GM21390 (cell line): Measurements from ENCODE around the gene UBFD1.
"Not testable (repeated sequence)": the region's sequence is repeated elsewhere in the genome, so short reads cannot be mapped to it uniquely, and the experiment has no call there.

Experiments
- ATAC-seq: cut with Tn5 transposase; IDR thresholded peaks from one replicate; pipeline ENCODE4 v1.9.1; 2021; ENCODE audit not compliant: unreplicated experiment

The UBFD1 gene

GRCh38 chr16:23524886-23525285, 32.6 kb upstream of the UBFD1 start:
- ATAC-seq: no peak

- ATAC-seq: no peak
Observed at GRCh38 chr16:23527961-23528643, 29.4 kb upstream of the UBFD1 start.

DNA sequence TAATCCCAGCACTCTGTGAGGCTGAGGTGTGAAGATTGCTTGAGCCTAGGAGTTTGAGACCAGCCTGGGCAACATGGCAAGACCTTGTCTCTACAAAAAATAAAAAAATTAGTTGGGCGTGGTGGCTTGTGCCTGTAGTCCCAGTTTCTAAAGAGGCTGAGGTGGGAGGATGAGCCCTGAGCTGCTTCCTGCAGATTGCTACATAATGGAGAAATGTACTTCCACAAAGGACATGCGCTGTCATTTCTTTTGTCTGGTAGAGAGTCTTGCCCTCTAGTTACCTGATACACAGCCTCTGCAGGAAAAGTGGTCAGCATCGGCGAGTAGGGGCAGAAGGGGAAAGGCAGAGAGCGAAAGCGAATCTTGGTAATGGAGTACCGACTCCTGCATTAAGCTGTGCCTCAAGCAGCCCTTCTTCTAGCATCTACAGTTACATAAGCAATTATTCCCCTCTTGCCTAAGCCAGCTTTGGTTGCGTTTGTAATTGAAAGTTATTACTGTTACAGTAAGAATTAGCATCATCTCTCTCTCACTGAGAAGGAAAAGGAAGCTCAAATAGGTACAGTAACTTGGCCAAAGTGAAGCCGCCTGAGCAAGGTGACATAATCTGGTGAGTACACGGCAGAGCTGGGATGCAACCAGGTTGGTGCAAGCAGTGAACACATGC, 28.8 kb upstream of the UBFD1 start:
- no peak for ATAC-seq

GRCh38 chr16:23530062-23530461, 27.5 kb upstream of the UBFD1 start:
- ATAC-seq: no peak

- no peak for ATAC-seq
Observed at GRCh38 chr16:23532448-23532847, 25.1 kb upstream of the UBFD1 start.

DNA sequence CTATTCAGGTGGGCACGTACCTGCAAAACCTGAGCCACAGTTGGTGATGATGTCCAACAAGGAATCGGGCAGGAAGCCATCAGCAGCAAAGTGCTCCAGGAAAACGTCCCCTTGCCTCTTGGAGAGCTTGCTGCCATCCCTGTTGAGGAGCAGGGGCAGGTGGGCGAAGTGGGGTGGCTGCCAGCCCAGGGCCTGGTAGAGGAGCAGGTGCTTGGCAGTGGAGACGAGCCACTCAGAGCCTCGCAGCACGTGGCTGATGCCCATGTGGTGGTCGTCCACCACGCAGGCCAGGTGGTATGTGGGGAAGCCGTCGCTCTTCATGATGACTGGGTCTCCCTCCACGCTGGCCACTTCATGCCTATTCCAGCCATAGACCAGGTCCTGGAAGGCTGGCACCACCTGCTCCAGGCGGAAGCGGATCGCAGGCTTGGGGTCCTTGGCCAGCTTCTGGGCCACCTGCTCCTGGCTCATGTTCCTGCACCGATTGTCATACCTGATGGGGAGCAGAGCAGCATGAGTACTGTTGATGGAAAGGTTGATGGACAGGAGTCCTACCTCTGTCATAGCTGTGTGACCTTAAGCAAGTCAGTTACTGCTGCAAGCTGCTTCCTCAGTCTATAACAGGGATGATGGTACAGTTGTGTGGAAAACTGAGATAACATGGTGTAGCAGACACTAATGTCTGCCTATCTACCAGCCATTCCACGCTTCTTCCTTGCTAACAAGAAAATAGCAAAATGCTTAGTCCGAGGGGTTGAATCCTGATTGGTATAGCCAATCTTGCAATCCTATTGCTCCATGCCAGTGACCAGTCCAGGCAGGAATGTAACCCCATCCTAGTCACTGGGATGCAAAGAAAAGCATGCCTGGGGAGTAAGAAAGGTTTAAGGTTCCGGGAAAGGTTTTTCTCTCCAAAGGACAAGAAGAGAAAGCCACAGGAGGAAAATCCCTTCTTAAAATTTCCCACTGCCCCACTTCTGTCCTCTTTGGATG, 22.4 kb upstream of the UBFD1 start:
- ATAC-seq: no peak

DNA sequence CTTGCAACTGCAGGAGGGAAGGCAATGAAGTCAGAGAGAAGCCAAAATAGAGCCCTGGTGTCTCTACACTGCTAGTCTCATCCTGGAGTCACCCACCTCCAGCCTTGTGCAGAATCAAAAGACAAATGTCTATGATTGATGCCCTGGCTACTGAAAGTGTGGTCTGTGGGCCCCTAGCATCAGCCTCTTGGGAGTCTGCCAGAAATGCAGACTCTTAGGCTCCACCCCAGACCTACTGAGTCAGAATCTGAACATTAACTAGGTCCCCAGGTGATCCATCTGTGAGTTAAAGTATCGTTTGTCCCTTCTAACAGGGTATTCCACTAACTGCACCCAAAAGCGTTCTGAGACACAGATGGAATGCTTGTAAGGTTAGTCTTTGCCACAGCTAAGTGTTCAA, 21.6 kb upstream of the UBFD1 start:
- no peak for ATAC-seq

DNA sequence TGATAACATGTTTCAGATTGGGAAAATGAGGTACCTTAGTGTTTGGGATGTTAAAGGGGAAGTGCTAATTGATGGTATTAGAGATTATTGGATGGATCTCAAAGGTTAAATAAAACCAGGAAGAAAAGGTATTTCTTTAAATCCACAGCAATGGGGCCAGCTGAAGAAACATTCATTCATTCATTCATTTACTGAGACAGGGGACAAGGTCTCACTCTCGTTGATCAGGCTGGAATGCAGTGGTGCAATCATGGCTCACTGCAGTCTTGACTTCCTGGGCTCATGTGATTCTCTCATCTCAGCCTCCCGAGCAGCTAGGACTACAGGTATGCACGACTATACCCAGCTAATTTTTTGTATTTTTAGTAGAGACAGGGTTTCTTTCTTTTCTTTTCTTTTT, 20.1 kb upstream of the UBFD1 start:
- ATAC-seq: no peak

DNA sequence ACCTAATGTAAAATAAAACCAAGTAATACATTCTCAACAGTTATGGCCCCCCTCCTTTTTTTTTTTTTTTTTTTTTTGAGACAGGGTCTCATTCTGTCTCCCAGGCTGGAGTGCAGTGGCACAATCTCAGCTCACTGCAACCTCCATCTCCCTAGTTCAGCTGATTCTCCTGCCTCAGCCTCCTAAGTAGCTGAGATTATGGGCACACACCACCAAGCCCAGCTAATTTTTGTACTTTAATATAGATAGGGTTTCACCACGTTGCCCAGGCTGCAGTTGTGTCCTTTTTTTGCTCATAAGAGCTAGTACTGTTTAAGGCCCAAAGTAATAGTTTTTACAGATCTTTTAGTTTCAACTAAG, 18.6 kb upstream of the UBFD1 start:
- ATAC-seq: no peak

DNA sequence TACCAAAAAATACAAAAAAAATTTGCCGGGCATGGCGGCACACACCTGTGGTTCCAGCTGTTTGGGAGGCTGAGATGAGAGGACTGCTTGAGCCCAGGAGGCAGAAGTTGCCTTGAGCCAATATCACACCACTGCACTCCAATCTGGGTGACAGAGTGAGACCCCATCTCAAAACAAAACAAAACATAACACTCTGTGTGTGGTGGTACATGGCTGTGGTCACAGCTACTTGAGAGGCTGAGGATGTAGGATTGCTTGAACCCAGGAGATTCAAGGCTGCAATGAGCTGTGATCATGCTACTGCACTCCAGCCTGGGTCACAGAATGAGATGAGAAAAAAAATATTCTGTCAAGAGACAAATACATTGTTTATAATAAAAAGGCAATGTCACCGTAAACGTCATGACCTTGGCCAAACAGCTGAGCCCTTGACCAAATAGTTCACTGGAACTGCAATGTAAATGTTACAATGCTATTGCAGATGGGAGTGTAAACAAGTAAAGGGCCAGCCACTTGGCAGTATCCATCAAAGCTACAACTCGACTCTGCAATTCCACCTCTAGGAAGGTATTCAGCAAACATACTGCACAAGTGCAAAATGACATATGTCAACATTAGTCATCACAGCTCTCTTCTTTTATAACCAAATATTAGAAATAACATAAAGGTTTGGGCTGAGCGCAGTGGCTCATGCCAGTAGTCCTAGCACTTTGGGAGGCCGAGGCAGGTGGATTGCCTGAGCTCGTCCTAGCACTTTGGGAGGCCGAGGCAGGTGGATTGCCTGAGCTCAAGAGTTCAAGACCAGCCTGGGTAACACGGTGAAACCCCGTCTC, 17.3 kb upstream of the UBFD1 start:
- no peak for ATAC-seq

- ATAC-seq: not testable (repeated sequence)
Observed at GRCh38 chr16:23540817-23541178, 16.7 kb upstream of the UBFD1 start.

DNA sequence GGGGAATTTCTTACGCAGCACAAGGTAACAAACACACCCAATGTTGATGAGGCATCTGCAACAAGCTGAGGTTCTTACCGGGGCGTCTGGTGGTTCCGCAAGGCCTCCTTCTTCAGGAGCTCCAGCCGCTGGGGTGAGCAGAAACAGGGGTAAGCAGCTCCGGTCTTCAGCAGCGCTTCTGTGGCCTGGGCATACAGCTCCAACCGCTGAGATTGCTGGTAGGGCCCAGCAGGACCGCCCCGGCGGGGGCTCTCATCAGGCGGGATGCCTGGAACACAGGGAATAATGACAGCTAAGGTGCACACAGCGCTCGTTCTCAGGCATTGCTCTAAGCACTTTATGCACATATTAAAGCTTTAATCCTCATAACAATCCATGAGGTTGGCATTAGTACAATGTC, 13.1 kb upstream of the UBFD1 start:
- no peak for ATAC-seq

DNA sequence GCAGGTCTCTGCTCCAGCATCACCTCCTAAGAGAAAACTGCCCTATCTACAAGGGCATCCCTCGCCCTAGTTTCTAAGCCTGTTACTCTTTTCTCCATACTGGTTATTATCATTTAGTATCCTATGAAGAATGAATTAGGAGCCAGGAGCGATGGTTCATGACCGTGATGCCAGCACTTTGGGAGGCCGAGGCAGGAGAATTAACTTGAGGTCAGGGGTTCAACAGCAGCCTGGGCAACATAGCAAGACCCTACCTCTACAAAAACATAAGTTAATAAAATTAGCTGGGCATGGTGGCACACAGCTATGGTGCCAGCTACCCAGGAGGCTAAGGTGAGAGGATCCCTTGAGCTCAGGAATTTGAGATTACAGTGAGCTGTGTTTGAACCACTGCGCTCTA, 7.6 kb upstream of the UBFD1 start:
- ATAC-seq: no peak

GRCh38 chr16:23552161-23552560, 5.4 kb upstream of the UBFD1 start:
- ATAC-seq: no peak

- no peak for ATAC-seq
Observed at GRCh38 chr16:23554536-23554935, 3.0 kb upstream of the UBFD1 start.

DNA sequence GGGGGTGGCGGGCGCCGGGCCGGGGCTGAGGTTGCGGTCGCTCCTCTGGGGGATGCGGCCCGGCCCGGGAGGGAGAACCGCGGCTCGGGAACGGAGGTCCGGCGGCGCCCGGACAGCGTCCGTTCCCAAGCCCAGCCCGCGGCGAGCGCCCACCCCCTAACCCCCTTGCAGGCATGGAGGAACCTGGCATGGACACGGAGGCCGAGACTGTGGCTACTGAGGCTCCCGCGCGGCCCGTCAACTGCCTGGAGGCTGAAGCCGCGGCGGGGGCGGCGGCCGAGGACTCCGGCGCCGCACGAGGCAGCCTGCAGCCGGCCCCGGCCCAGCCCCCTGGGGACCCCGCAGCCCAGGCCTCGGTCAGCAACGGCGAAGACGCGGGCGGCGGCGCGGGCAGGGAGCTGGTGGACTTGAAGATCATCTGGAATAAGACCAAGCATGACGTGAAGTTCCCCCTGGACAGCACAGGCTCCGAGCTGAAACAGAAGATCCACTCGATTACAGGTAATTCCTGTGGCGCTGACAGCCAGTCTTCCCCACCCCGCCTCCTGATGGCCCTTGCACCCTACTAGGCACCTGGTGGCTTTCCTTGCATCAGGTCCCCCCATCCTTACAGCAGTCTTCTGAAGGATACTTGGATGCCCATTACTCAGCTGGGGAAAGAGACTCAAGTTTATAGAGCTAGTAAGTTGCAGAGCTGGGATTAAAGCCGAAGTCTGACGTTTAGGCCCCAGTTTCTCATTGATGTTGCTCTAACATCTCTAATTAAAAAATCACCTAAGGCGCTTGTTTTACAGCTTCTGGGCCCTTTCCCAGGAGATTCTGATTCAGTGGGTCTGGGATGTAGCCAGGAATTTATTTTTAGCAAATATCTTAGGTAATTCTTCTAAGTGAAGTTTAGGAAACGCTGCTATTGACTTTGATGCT, 514 bp downstream of the UBFD1 start:
- ATAC-seq: peak; percentile 2

GRCh38 chr16:23561586-23561985, 4.1 kb downstream of the UBFD1 start:
- ATAC-seq: no peak

GRCh38 chr16:23562505-23562904, 5.0 kb downstream of the UBFD1 start:
- no peak for ATAC-seq

GRCh38 chr16:23563186-23563585, 5.7 kb downstream of the UBFD1 start:
- no peak for ATAC-seq
